Measurements from ENCODE around the gene DOK7.

Gene DOK7

GRCh38 chr4:3484057-3484973 lies 21.2 kb downstream of the DOK7 start:
- Histone ChIP-seq H3K4me1 (ENCODE audit: insufficient read depth, insufficient read length) (peaks cover 67% of the 10 kb centered on the region), H3K4me3 (ENCODE audit: insufficient read length, low read depth) (no peak overlapping the region), H3K36me3 (ENCODE audit: insufficient read depth, insufficient read length, low read length) (no peaks in the 10 kb centered on the region), H3K9me3 (ENCODE audit: insufficient read depth, low read length) (no peaks in the 10 kb centered on the region), H3K27me3 (ENCODE audit: insufficient read depth, insufficient read length) (peaks cover 83% of the 10 kb centered on the region), H3K9ac (ENCODE audit: insufficient read length, low read depth) (peak overlapping the region; percentile 56)
- DNase-seq (ENCODE audit: low read depth, low spot score): no peak
- TF ChIP-seq ZNF274 (IDR thresholded peaks at IDR 0.05; ENCODE audit: low read depth, low read length) (no peak), YY1 (IDR thresholded peaks at IDR 0.05; ENCODE audit: insufficient read depth, insufficient read length) (no peak), SUZ12 (IDR thresholded peaks at IDR 0.05; ENCODE audit: extremely low read depth, insufficient read depth, insufficient read length) (no peak)

GRCh38 chr4:3485011-3485791 lies 22.1 kb downstream of the DOK7 start:
- Histone ChIP-seq H3K4me3 (ENCODE audit: insufficient read length, low read depth) (no peak overlapping the region), H3K9me3 (ENCODE audit: insufficient read depth, low read length) (no peaks in the 10 kb centered on the region), H3K9ac (ENCODE audit: insufficient read length, low read depth) (peak overlapping the region; percentile 56), H3K27me3 (ENCODE audit: insufficient read depth, insufficient read length) (peaks cover 89% of the 10 kb centered on the region), H3K36me3 (ENCODE audit: insufficient read depth, insufficient read length, low read length) (no peaks in the 10 kb centered on the region), H3K4me1 (ENCODE audit: insufficient read depth, insufficient read length) (peaks cover 63% of the 10 kb centered on the region)
- no peak for DNase-seq (ENCODE audit: low read depth, low spot score)
- TF ChIP-seq SUZ12 (IDR thresholded peaks at IDR 0.05; ENCODE audit: extremely low read depth, insufficient read depth, insufficient read length) (no peak), YY1 (IDR thresholded peaks at IDR 0.05; ENCODE audit: insufficient read depth, insufficient read length) (no peak), ZNF274 (IDR thresholded peaks at IDR 0.05; ENCODE audit: low read depth, low read length) (no peak)

GRCh38 chr4:3485886-3486540 lies 22.9 kb downstream of the DOK7 start:
- Histone ChIP-seq H3K4me1 (ENCODE audit: insufficient read depth, insufficient read length) (peaks cover 63% of the 10 kb centered on the region), H3K9ac (ENCODE audit: insufficient read length, low read depth) (no peak overlapping the region), H3K36me3 (ENCODE audit: insufficient read depth, insufficient read length, low read length) (no peaks in the 10 kb centered on the region), H3K4me3 (ENCODE audit: insufficient read length, low read depth) (no peak overlapping the region), H3K27me3 (ENCODE audit: insufficient read depth, insufficient read length) (peaks cover 97% of the 10 kb centered on the region), H3K9me3 (ENCODE audit: insufficient read depth, low read length) (no peaks in the 10 kb centered on the region)
- TF ChIP-seq ZNF274 (IDR thresholded peaks at IDR 0.05; ENCODE audit: low read depth, low read length) (no peak), YY1 (IDR thresholded peaks at IDR 0.05; ENCODE audit: insufficient read depth, insufficient read length) (no peak), SUZ12 (IDR thresholded peaks at IDR 0.05; ENCODE audit: extremely low read depth, insufficient read depth, insufficient read length) (no peak)
- DNase-seq (ENCODE audit: low read depth, low spot score): no peak

GRCh38 chr4:3486541-3487540 lies 23.7 kb downstream of the DOK7 start:
- TF ChIP-seq SUZ12 (IDR thresholded peaks at IDR 0.05; ENCODE audit: extremely low read depth, insufficient read depth, insufficient read length): no peak
- no peak for TF ChIP-seq ZNF274 (IDR thresholded peaks at IDR 0.05; ENCODE audit: low read depth, low read length)
- no peak for TF ChIP-seq YY1 (IDR thresholded peaks at IDR 0.05; ENCODE audit: insufficient read depth, insufficient read length)
- peaks cover 99% of the 10 kb centered on the region for H3K27me3 ChIP-seq (ENCODE audit: insufficient read depth, insufficient read length)
- H3K4me1 ChIP-seq (ENCODE audit: insufficient read depth, insufficient read length): peaks cover 57% of the 10 kb centered on the region
- H3K9me3 ChIP-seq (ENCODE audit: insufficient read depth, low read length): no peaks in the 10 kb centered on the region
- H3K36me3 ChIP-seq (ENCODE audit: insufficient read depth, insufficient read length, low read length): no peaks in the 10 kb centered on the region
- no peak overlapping the region for H3K9ac ChIP-seq (ENCODE audit: insufficient read length, low read depth)
- H3K4me3 ChIP-seq (ENCODE audit: insufficient read length, low read depth): no peak overlapping the region
- DNase-seq (ENCODE audit: low read depth, low spot score): no peak

- Histone ChIP-seq H3K4me1 (ENCODE audit: insufficient read depth, insufficient read length) (peaks cover 57% of the 10 kb centered on the region), H3K27me3 (ENCODE audit: insufficient read depth, insufficient read length) (peaks cover 99% of the 10 kb centered on the region), H3K4me3 (ENCODE audit: insufficient read length, low read depth) (no peak overlapping the region), H3K9me3 (ENCODE audit: insufficient read depth, low read length) (no peaks in the 10 kb centered on the region), H3K36me3 (ENCODE audit: insufficient read depth, insufficient read length, low read length) (no peaks in the 10 kb centered on the region), H3K9ac (ENCODE audit: insufficient read length, low read depth) (no peak overlapping the region)
- TF ChIP-seq ZNF274 (IDR thresholded peaks at IDR 0.05; ENCODE audit: low read depth, low read length): no peak
- no peak for TF ChIP-seq YY1 (IDR thresholded peaks at IDR 0.05; ENCODE audit: insufficient read depth, insufficient read length)
- TF ChIP-seq SUZ12 (IDR thresholded peaks at IDR 0.05; ENCODE audit: extremely low read depth, insufficient read depth, insufficient read length): no peak
- DNase-seq (ENCODE audit: low read depth, low spot score): no peak
These were observed 24.8 kb downstream of the DOK7 start for GRCh38 chr4:3487861-3488260.

- Histone ChIP-seq H3K4me1 (ENCODE audit: insufficient read depth, insufficient read length) (peaks cover 61% of the 10 kb centered on the region), H3K9ac (ENCODE audit: insufficient read length, low read depth) (no peak overlapping the region)
- no peak for DNase-seq (ENCODE audit: low read depth, low spot score)
These were observed 25.7 kb downstream of the DOK7 start for GRCh38 chr4:3488820-3489219.

More at GRCh38 chr4:3488820-3489219, 25.7 kb downstream of the DOK7 start:
- no peak for TF ChIP-seq SUZ12 (IDR thresholded peaks at IDR 0.05; ENCODE audit: extremely low read depth, insufficient read depth, insufficient read length)
- no peak for TF ChIP-seq ZNF274 (IDR thresholded peaks at IDR 0.05; ENCODE audit: low read depth, low read length)
- TF ChIP-seq YY1 (IDR thresholded peaks at IDR 0.05; ENCODE audit: insufficient read depth, insufficient read length): no peak
- Histone ChIP-seq H3K36me3 (ENCODE audit: insufficient read depth, insufficient read length, low read length) (no peaks in the 10 kb centered on the region), H3K27me3 (ENCODE audit: insufficient read depth, insufficient read length) (peaks cover 100% of the 10 kb centered on the region), H3K9me3 (ENCODE audit: insufficient read depth, low read length) (no peaks in the 10 kb centered on the region), H3K4me3 (ENCODE audit: insufficient read length, low read depth) (no peak overlapping the region)
